Lung (tissue), 12 donors: ENCODE data around the gene MYT1. TPM values are rescaled to one million over a fixed set of nuclear protein-coding genes. Genes with fewer than 3 reads are reported as not detected.

ENCODE experiments used
- ATAC-seq: fragments of 200-7000 bp; cut with Tn5 transposase; one replicate; pipeline ENCODE4 v1.9.1; 2020; ENCODE audit warnings: moderate number of reproducible peaks; ENCODE audit not compliant: insufficient read depth, low FRiP score
- DNase-seq, 3 donors: peaks; one replicate each; pipeline ENCODE4 v3.0.0-alpha.2; 2013 to 2017
- H3K27ac ChIP-seq, 2 donors: one replicate each; pipeline ENCODE4 v1.5.1; 2013; ENCODE audit warnings: mild to moderate bottlenecking in 2 of 2, moderate library complexity in 2 of 2, control low read depth in 1 of 2, inconsistent platforms in 1 of 2, low read depth in 1 of 2, low read length in 1 of 2
- H3K27me3 ChIP-seq, 3 donors: one replicate each; pipeline ENCODE4 v1.5.1; 2013; ENCODE audit warnings: low read length in 2 of 3; ENCODE audit not compliant: control insufficient read depth in 3 of 3, insufficient read depth in 3 of 3
- H3K36me3 ChIP-seq, 4 donors: one replicate each; pipeline ENCODE4 v1.5.1; 2013; ENCODE audit warnings: low read length in 4 of 4, mild to moderate bottlenecking in 1 of 4, moderate library complexity in 1 of 4; ENCODE audit not compliant: control insufficient read depth in 4 of 4, insufficient read depth in 4 of 4
- H3K4me1 ChIP-seq, 5 donors: one replicate each; pipeline ENCODE4 v1.5.1; 2013; ENCODE audit warnings: low read length in 5 of 5, mild to moderate bottlenecking in 2 of 5, moderate library complexity in 1 of 5; ENCODE audit not compliant: control insufficient read depth in 5 of 5, insufficient read depth in 5 of 5
- H3K4me3 ChIP-seq: one replicate; pipeline ENCODE4 v1.5.1; 2013; ENCODE audit warnings: mild to moderate bottlenecking, control low read depth, moderate library complexity
- H3K9ac ChIP-seq, 2 donors: one replicate each; pipeline ENCODE4 v1.5.1; 2013; ENCODE audit warnings: low read length in 2 of 2, control low read depth in 1 of 2; ENCODE audit not compliant: insufficient read depth in 1 of 2
- H3K9me3 ChIP-seq, 4 donors: one replicate each; pipeline ENCODE4 v1.5.1; 2013; ENCODE audit warnings: low read length in 3 of 4, mild to moderate bottlenecking in 1 of 4, moderate library complexity in 1 of 4; ENCODE audit not compliant: control insufficient read depth in 4 of 4, insufficient read depth in 3 of 4
- CTCF ChIP-seq: IDR thresholded peaks from 2 replicates; pipeline ENCODE4 v1.5.1; 2012; ENCODE audit warnings: mild to moderate bottlenecking; ENCODE audit errors: control extremely low read depth, extremely low read depth
- WGBS, 2 donors: extraction: QIAGEN DNeasy Blood & Tissue Kit; methylation state at CpG; one replicate each; pipeline ENCODE4 v1.1.7; 2013; 5-methylcytosine and 5-hydroxymethylcytosine counted together
- polyA plus RNA-seq, 2 donors: library from polyadenylated mRNA; stranded (reverse); fragments of 200-250 nt; gene quantifications; one replicate each; pipeline ENCODE4 v1.2.1, GENCODE V29; 2013
- total RNA-seq, 2 donors: library from RNA; depleted of rRNA in 1 of 2; stranded (reverse); fragments of >200 nt in 1 of 2; gene quantifications; one replicate each; pipeline ENCODE4 v1.2.1, GENCODE V29; 2014 to 2021
- donor health status: control.
- donor health status: control.
- donor health status: Bipolar disorder and iron deficiency.
- donor health status: healthy.
- donor health status: DM: yes; HTN: yes; CAD: no.

The MYT1 gene
- total and polyA plus RNA-seq, 4 donors: 0.03 to 0.40 (median 0.10) TPM; not detected in 1

DNA sequence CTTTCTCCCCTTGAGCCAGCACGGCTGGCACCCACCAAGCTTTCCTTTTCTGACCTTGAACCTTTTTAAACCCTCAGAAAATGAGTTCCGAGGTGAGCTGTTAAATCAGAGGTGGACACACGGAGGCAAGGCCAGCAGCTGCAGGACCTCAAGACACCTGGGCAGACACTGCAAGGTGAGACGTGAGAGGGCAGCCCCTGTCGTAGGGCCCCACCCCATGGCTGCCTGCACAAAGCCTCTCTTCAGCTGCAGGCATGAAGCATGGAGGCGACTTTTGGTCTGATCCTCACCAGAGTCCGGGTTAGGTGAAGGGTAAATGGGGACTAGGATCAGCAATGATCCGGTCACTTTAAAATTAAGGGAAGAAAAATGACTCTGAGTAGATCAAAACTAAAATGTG is 25.7 kb downstream of the MYT1 start:
- Histone ChIP-seq H3K9me3 (peaks cover 0 to 9% (median 0%) of the 10 kb centered on the region in 4 donors), H3K9ac (no peak overlapping the region), H3K36me3 (no peaks in the 10 kb centered on the region), H3K4me1 (peaks cover 0 to 9% (median 0%) of the 10 kb centered on the region in 5 donors), H3K4me3 (no peak overlapping the region), H3K27me3 (peaks cover 2 to 5% (median 4%) of the 10 kb centered on the region in 3 donors), H3K27ac (no peak overlapping the region)
- TF ChIP-seq CTCF: no peak
- 65 to 81% methylated on average over 8 of the region's 8 CpGs for WGBS, 2 donors
- ATAC-seq (no peak), DNase-seq (no peak)

GRCh38 chr20:64191002-64191401 is 26.8 kb downstream of the MYT1 start:
- ATAC-seq: no peak
- peaks cover 0 to 9% (median 0%) of the 10 kb centered on the region in 5 donors for H3K4me1 ChIP-seq
- WGBS, 2 donors: 87 to 89% methylated on average over 4 of the region's 4 CpGs

DNA sequence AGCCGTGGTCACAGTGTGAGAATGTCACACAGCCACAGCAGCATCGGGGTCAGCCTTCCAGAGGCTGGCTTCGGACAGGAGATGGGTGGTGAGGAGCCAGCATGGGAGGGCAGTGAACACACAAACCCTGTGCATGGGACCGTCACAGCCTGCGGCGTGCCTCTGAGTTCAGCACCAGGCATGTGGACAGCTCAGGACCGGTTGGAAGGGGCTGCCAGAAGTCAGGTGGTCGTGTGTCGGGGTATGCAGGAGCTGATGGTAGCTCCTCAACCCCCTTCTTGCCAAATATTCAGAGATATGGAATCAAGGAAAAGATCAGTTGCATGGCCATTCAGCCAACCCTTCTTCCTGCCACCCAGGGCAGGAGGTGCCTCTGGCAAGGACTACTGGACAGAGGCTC is 28.2 kb downstream of the MYT1 start:
- no peaks in the 10 kb centered on the region for H3K36me3 ChIP-seq

More at GRCh38 chr20:64191002-64191401, 26.8 kb downstream of the MYT1 start:
- Histone ChIP-seq H3K9me3 (peaks cover 0 to 7% (median 0%) of the 10 kb centered on the region in 4 donors), H3K36me3 (no peaks in the 10 kb centered on the region), H3K27ac (no peak overlapping the region), H3K9ac (no peak overlapping the region), H3K4me3 (no peak overlapping the region), H3K27me3 (peaks cover 0 to 4% (median 2%) of the 10 kb centered on the region in 3 donors)
- TF ChIP-seq CTCF: no peak
- DNase-seq: no peak

More for the DNA sequence above, 28.2 kb downstream of the MYT1 start:
- H3K9me3 ChIP-seq: peaks cover 0 to 7% (median 0%) of the 10 kb centered on the region in 4 donors
- H3K27ac ChIP-seq: no peak overlapping the region
- no peak overlapping the region for H3K4me3 ChIP-seq
- TF ChIP-seq CTCF: no peak
- H3K4me1 ChIP-seq: peaks cover 0 to 9% (median 0%) of the 10 kb centered on the region in 5 donors
- DNase-seq: peak in 1 of 3 donors; percentile 15
- no peak for ATAC-seq
- no peak overlapping the region for H3K9ac ChIP-seq
- WGBS, 2 donors: 44 to 59% methylated on average over 9 of the region's 9 CpGs
- peaks cover 0 to 9% (median 2%) of the 10 kb centered on the region in 3 donors for H3K27me3 ChIP-seq
